ENCODE measurements around the gene RCE1.

Gene RCE1

DNA sequence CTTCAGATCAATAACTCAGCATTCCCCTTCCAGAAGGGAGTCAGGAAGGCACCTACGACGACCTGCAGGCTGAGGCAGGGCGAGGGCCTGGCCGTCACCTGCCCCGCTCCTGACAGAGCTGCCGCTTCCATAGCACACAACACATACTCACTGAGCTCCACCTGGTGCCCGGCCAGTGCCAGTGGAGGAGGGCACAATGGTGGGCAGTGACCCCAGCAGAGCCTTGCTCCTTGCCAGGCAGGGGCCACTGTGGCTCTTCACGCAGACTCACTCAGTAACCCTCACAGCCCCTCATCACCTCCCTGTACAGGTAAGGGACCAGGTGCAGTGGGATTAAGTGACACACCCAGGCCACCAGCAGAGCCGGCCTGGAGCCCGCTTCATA is 38.2 kb downstream of the RCE1 start:
- Histone ChIP-seq H3K9me3 (ENCODE audit: control insufficient read depth, low read length) (no peaks in the 10 kb centered on the region), H3K4me2 (ENCODE audit: low read length, poor library complexity, severe bottlenecking) (no peak overlapping the region), H2BK5ac (ENCODE audit: low read depth, low read length, poor library complexity, severe bottlenecking) (no peak overlapping the region), H3K4me1 (ENCODE audit: control insufficient read depth, insufficient read depth, low read depth, low read length) (peaks cover 39% of the 10 kb centered on the region), H3K36me3 (ENCODE audit: control insufficient read depth in 1 of 2, insufficient read depth in 2 of 2, low read depth in 1 of 2, low read length in 2 of 2) (peaks cover 0 to 3% of the 10 kb centered on the region in 2 experiments), H3K79me1 (replicated peaks; ENCODE audit: low read length, poor library complexity, severe bottlenecking) (peaks cover 29% of the 10 kb centered on the region), H3K23ac (ENCODE audit: low read length in 2 of 2) (no peak overlapping the region), H3K4ac (ENCODE audit: low read depth in 1 of 2, low read length in 2 of 2) (peak overlapping the region in 1 of 2 experiments; percentile 5), H2AK5ac (ENCODE audit: low read length, severe bottlenecking) (no peak overlapping the region), H3K18ac (ENCODE audit: low read depth in 1 of 2, low read length in 2 of 2) (no peak overlapping the region), H3K4me3 (ENCODE audit: insufficient read depth in 1 of 2, low read depth in 1 of 2, low read length in 2 of 2) (no peak overlapping the region), H3K14ac (ENCODE audit: low read length in 2 of 2) (no peak overlapping the region), H2BK120ac (ENCODE audit: low read depth, low read length) (no peak overlapping the region), H2AFZ (ENCODE audit: low read depth, low read length) (no peak overlapping the region), H3K9ac (ENCODE audit: low read length) (no peak overlapping the region), H4K8ac (ENCODE audit: low read length) (no peak overlapping the region), H2BK12ac (ENCODE audit: low read length in 2 of 2) (no peak overlapping the region), H4K91ac (ENCODE audit: low read length) (peak overlapping the region; percentile 54), H2BK15ac (ENCODE audit: low read depth, poor library complexity, severe bottlenecking) (no peak overlapping the region), H3K27ac (ENCODE audit: low read length, poor library complexity, severe bottlenecking) (no peak overlapping the region), H3K27me3 (ENCODE audit: control insufficient read depth in 1 of 2, insufficient read depth in 1 of 2, low read length in 2 of 2) (peaks cover 0 to 4% of the 10 kb centered on the region in 2 experiments)
- WGBS: 94% methylated on average over 10 of the region's 10 CpGs
- no peak for DNase-seq

DNA sequence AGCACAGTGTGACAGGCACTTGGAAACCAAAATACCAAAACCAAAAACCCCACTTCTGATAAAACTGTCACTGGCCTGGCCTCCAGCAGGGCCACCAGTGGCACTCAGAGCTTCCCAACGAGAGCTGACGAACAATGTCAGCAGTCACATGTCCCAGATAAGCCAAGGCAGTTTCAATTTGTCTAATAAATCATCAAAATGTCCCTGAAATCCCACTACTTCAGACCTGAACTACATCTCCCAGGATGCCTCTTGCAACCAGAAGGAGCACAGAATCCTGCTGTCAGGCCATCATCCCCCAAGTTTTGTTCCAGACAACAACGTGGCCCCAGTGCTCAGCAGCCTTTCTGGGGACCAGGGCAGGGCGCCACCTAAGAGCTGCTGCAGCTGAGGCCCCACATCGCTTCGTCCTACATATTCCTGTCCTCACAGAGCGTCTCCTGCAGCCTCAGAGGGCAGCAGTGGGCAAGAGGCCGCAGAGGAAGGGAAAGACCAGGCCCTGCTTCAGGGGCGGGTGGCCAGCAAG is 38.7 kb downstream of the RCE1 start:
- H3K4me3 ChIP-seq (ENCODE audit: insufficient read depth in 1 of 2, low read depth in 1 of 2, low read length in 2 of 2): no peak overlapping the region
- H3K4ac ChIP-seq (ENCODE audit: low read depth in 1 of 2, low read length in 2 of 2): no peak overlapping the region
- WGBS: 88% methylated on average over 8 of the region's 9 CpGs
- no peak overlapping the region for H3K18ac ChIP-seq (ENCODE audit: low read depth in 1 of 2, low read length in 2 of 2)
- no peak overlapping the region for H2BK120ac ChIP-seq (ENCODE audit: low read depth, low read length)
- H2AFZ ChIP-seq (ENCODE audit: low read depth, low read length): no peak overlapping the region
- no peak overlapping the region for H2AK5ac ChIP-seq (ENCODE audit: low read length, severe bottlenecking)
- no peak overlapping the region for H3K9ac ChIP-seq (ENCODE audit: low read length)
- peaks cover 44% of the 10 kb centered on the region for H3K4me1 ChIP-seq (ENCODE audit: control insufficient read depth, insufficient read depth, low read depth, low read length)
- H3K4me2 ChIP-seq (ENCODE audit: low read length, poor library complexity, severe bottlenecking): no peak overlapping the region
- peaks cover 29% of the 10 kb centered on the region for H3K79me1 ChIP-seq (replicated peaks; ENCODE audit: low read length, poor library complexity, severe bottlenecking)
- no peak overlapping the region for H2BK15ac ChIP-seq (ENCODE audit: low read depth, poor library complexity, severe bottlenecking)
- H3K27me3 ChIP-seq (ENCODE audit: control insufficient read depth in 1 of 2, insufficient read depth in 1 of 2, low read length in 2 of 2): peaks cover 0 to 4% of the 10 kb centered on the region in 2 experiments
- no peaks in the 10 kb centered on the region for H3K9me3 ChIP-seq (ENCODE audit: control insufficient read depth, low read length)
- DNase-seq: no peak
- H2BK5ac ChIP-seq (ENCODE audit: low read depth, low read length, poor library complexity, severe bottlenecking): no peak overlapping the region
- H3K14ac ChIP-seq (ENCODE audit: low read length in 2 of 2): no peak overlapping the region
- no peak overlapping the region for H3K27ac ChIP-seq (ENCODE audit: low read length, poor library complexity, severe bottlenecking)
- no peak overlapping the region for H3K23ac ChIP-seq (ENCODE audit: low read length in 2 of 2)
- H3K36me3 ChIP-seq (ENCODE audit: control insufficient read depth in 1 of 2, insufficient read depth in 2 of 2, low read depth in 1 of 2, low read length in 2 of 2): peaks cover 0 to 3% of the 10 kb centered on the region in 2 experiments
- H4K91ac ChIP-seq (ENCODE audit: low read length): peak overlapping the region; percentile 46
- H2BK12ac ChIP-seq (ENCODE audit: low read length in 2 of 2): no peak overlapping the region
- no peak overlapping the region for H4K8ac ChIP-seq (ENCODE audit: low read length)

DNA sequence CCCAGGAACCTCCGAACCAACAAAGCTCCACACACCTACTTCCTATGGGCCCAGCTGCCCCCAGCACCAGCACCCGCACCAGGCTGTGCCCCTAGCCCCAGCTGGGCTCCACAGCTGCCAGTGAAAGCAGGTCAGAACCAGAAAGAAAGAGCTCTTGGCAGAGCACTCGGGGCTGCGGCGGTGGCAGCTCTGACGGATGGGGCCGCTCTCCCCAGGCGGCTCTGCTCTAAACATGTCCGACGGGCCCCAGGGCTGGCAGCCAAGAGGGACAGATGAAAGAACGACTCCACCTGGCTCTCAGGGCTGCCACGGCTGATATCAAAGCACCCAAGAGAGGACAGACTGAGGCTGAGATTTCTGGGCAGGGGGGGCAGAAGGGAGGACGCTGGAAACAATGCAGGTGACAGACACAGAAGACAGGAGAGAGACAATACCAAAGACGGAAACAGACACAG is 39.3 kb downstream of the RCE1 start:
- Histone ChIP-seq H3K27me3 (ENCODE audit: control insufficient read depth in 1 of 2, insufficient read depth in 1 of 2, low read length in 2 of 2) (peaks cover 0 to 4% of the 10 kb centered on the region in 2 experiments), H4K8ac (ENCODE audit: low read length) (no peak overlapping the region), H3K4me1 (ENCODE audit: control insufficient read depth, insufficient read depth, low read depth, low read length) (peaks cover 45% of the 10 kb centered on the region), H3K4me3 (ENCODE audit: insufficient read depth in 1 of 2, low read depth in 1 of 2, low read length in 2 of 2) (no peak overlapping the region), H3K4ac (ENCODE audit: low read depth in 1 of 2, low read length in 2 of 2) (no peak overlapping the region), H3K36me3 (ENCODE audit: control insufficient read depth in 1 of 2, insufficient read depth in 2 of 2, low read depth in 1 of 2, low read length in 2 of 2) (peaks cover 0 to 3% of the 10 kb centered on the region in 2 experiments), H2BK12ac (ENCODE audit: low read length in 2 of 2) (no peak overlapping the region), H3K79me1 (replicated peaks; ENCODE audit: low read length, poor library complexity, severe bottlenecking) (peaks cover 29% of the 10 kb centered on the region), H4K91ac (ENCODE audit: low read length) (no peak overlapping the region), H3K9me3 (ENCODE audit: control insufficient read depth, low read length) (no peaks in the 10 kb centered on the region), H3K18ac (ENCODE audit: low read depth in 1 of 2, low read length in 2 of 2) (no peak overlapping the region), H2AK5ac (ENCODE audit: low read length, severe bottlenecking) (no peak overlapping the region), H3K14ac (ENCODE audit: low read length in 2 of 2) (no peak overlapping the region), H2BK120ac (ENCODE audit: low read depth, low read length) (no peak overlapping the region), H3K9ac (ENCODE audit: low read length) (no peak overlapping the region), H3K23ac (ENCODE audit: low read length in 2 of 2) (no peak overlapping the region), H2BK15ac (ENCODE audit: low read depth, poor library complexity, severe bottlenecking) (no peak overlapping the region), H2BK5ac (ENCODE audit: low read depth, low read length, poor library complexity, severe bottlenecking) (no peak overlapping the region), H3K27ac (ENCODE audit: low read length, poor library complexity, severe bottlenecking) (no peak overlapping the region), H2AFZ (ENCODE audit: low read depth, low read length) (no peak overlapping the region), H3K4me2 (ENCODE audit: low read length, poor library complexity, severe bottlenecking) (no peak overlapping the region)
- DNase-seq: no peak
- 90% methylated on average over 14 of the region's 14 CpGs for WGBS

DNA sequence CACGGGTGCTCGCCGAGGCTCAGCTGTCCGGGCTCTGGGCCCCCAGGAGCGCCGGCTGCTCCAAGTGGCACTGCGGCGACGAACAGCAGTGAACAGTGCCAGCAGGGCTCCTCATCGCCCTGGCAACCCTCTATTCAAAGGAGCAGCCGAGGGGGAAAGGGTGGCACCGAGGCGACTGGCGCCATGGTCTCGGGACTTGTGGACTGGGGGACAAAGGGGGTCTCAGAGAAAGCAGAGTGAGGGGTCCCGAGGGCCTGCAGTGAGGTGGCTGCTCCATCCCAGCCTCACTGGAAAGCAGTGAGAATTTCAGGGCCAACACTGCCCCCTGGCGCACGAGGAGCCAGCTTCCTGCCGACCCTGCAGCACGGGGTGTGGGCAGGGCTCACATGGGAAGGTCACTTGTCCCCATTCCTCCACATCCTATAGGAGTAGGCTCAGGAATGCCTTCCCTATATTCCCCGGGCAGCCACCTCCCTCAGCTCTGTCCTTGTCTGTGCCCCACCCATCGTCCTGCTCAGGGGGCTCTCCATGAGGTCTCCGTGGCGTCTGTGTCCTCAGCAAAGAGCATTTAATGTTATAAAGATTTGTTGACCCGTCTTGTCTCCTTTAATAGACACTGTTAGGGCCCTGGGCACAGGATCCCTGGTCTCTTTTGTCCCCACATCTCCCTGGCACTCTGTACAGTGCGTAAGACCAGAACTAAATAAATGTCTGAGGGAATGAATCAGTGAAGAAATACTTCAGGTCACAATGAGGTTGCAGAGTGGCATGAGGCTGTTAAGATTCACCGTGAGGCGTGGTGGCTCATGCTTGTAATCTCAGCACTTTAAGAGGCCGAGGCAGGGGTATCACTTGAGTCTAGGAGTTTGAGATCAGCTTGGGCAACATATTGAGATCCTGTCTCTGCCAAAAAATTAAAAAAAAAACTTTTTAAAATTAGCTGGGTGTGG is 40.0 kb downstream of the RCE1 start:
- peak overlapping the region; percentile 28 for H2AK5ac ChIP-seq (ENCODE audit: low read length, severe bottlenecking)
- H3K4me2 ChIP-seq (ENCODE audit: low read length, poor library complexity, severe bottlenecking): no peak overlapping the region
- DNase-seq: peak; percentile 52
- peak overlapping the region in 1 of 2 experiments; percentile 18 for H3K18ac ChIP-seq (ENCODE audit: low read depth in 1 of 2, low read length in 2 of 2)
- WGBS: 58% methylated on average over 28 of the region's 29 CpGs
- peaks cover 28% of the 10 kb centered on the region for H3K79me1 ChIP-seq (replicated peaks; ENCODE audit: low read length, poor library complexity, severe bottlenecking)
- peaks cover 43% of the 10 kb centered on the region for H3K4me1 ChIP-seq (ENCODE audit: control insufficient read depth, insufficient read depth, low read depth, low read length)
- H4K91ac ChIP-seq (ENCODE audit: low read length): no peak overlapping the region
- no peaks in the 10 kb centered on the region for H3K9me3 ChIP-seq (ENCODE audit: control insufficient read depth, low read length)
- H3K27ac ChIP-seq (ENCODE audit: low read length, poor library complexity, severe bottlenecking): no peak overlapping the region
- no peak overlapping the region for H2BK120ac ChIP-seq (ENCODE audit: low read depth, low read length)
- no peak overlapping the region for H2BK5ac ChIP-seq (ENCODE audit: low read depth, low read length, poor library complexity, severe bottlenecking)
- H3K4me3 ChIP-seq (ENCODE audit: insufficient read depth in 1 of 2, low read depth in 1 of 2, low read length in 2 of 2): no peak overlapping the region
- H4K8ac ChIP-seq (ENCODE audit: low read length): peak overlapping the region; percentile 27
- H3K9ac ChIP-seq (ENCODE audit: low read length): no peak overlapping the region
- H3K14ac ChIP-seq (ENCODE audit: low read length in 2 of 2): no peak overlapping the region
- H2BK12ac ChIP-seq (ENCODE audit: low read length in 2 of 2): peak overlapping the region in 1 of 2 experiments; percentile 18
- H3K4ac ChIP-seq (ENCODE audit: low read depth in 1 of 2, low read length in 2 of 2): no peak overlapping the region
- peaks cover 0 to 3% of the 10 kb centered on the region in 2 experiments for H3K36me3 ChIP-seq (ENCODE audit: control insufficient read depth in 1 of 2, insufficient read depth in 2 of 2, low read depth in 1 of 2, low read length in 2 of 2)
- peaks cover 0 to 4% of the 10 kb centered on the region in 2 experiments for H3K27me3 ChIP-seq (ENCODE audit: control insufficient read depth in 1 of 2, insufficient read depth in 1 of 2, low read length in 2 of 2)
- H2BK15ac ChIP-seq (ENCODE audit: low read depth, poor library complexity, severe bottlenecking): no peak overlapping the region
- H2AFZ ChIP-seq (ENCODE audit: low read depth, low read length): no peak overlapping the region
- no peak overlapping the region for H3K23ac ChIP-seq (ENCODE audit: low read length in 2 of 2)
